GM12891 (cell line): ENCODE results near the gene LHX4.

ENCODE experiments used
- DNase-seq: peaks from one replicate; pipeline ENCODE4 v3.0.0; 2011; ENCODE audit warnings: low spot score; ENCODE audit not compliant: insufficient read length
- FAIRE-seq: peaks from 2 replicates; lab custom pipeline; 2011; peaks lifted over from hg19 to GRCh38; lab: Jason Lieb, UNC
- PAX5 ChIP-seq: IDR thresholded peaks from 2 replicates; pipeline ENCODE4 v1.6.1; 2011; ENCODE audit warnings: low read length, moderate library complexity, mild to moderate bottlenecking; ENCODE audit not compliant: insufficient read depth, severe bottlenecking
- POLR2A ChIP-seq: IDR thresholded peaks from 2 replicates; pipeline ENCODE4 v1.6.1; 2011; ENCODE audit warnings: low read depth, low read length, control low read depth
- POLR2AphosphoS5 ChIP-seq: IDR thresholded peaks from 2 replicates; pipeline ENCODE4 v1.6.1; 2011; ENCODE audit warnings: low read depth, low read length, control low read depth
- POU2F2 ChIP-seq: IDR thresholded peaks from 2 replicates; pipeline ENCODE4 v1.6.1; 2011; ENCODE audit warnings: low read depth, mild to moderate bottlenecking, control low read depth, low read length, moderate library complexity
- SPI1 ChIP-seq: IDR thresholded peaks from 2 replicates; pipeline ENCODE4 v1.6.1; 2011; ENCODE audit warnings: low read depth, low read length, control low read depth
- TAF1 ChIP-seq: IDR thresholded peaks from 2 replicates; pipeline ENCODE4 v1.6.1; 2011; ENCODE audit warnings: low read depth, low read length, control low read depth

LHX4 gene

GRCh38 chr1:180231936-180232335 lies 1.9 kb downstream of the LHX4 start:
- TF ChIP-seq POLR2AphosphoS5 (no peak), POLR2A (no peak), PAX5 (no peak), TAF1 (no peak), POU2F2 (no peak), SPI1 (no peak)
- FAIRE-seq (peak; percentile 74), DNase-seq (no peak)

- FAIRE-seq (no peak), DNase-seq (no peak)
- TF ChIP-seq POLR2AphosphoS5 (no peak), TAF1 (no peak), PAX5 (no peak), POU2F2 (no peak), POLR2A (no peak), SPI1 (no peak)
Measured at GRCh38 chr1:180232521-180233043, 2.5 kb downstream of the LHX4 start.

- FAIRE-seq (no peak), DNase-seq (no peak)
- TF ChIP-seq POU2F2 (no peak), SPI1 (no peak)
Measured at GRCh38 chr1:180233191-180234011, 3.3 kb downstream of the LHX4 start.

- DNase-seq (no peak), FAIRE-seq (no peak)
- TF ChIP-seq POLR2AphosphoS5: no peak
Measured at GRCh38 chr1:180234369-180235076, 4.5 kb downstream of the LHX4 start.

- DNase-seq (no peak), FAIRE-seq (no peak)
- TF ChIP-seq SPI1: no peak
Measured at GRCh38 chr1:180235077-180235501, 5.0 kb downstream of the LHX4 start.

GRCh38 chr1:180235502-180236239 lies 5.6 kb downstream of the LHX4 start:
- TF ChIP-seq POU2F2: no peak
- TF ChIP-seq TAF1: no peak
- TF ChIP-seq POLR2AphosphoS5: no peak
- no peak for TF ChIP-seq POLR2A
- TF ChIP-seq PAX5: no peak
- no peak for TF ChIP-seq SPI1
- DNase-seq (no peak), FAIRE-seq (no peak)

GRCh38 chr1:180236698-180237509 lies 6.8 kb downstream of the LHX4 start:
- FAIRE-seq: no peak

GRCh38 chr1:180237869-180238476 lies 7.9 kb downstream of the LHX4 start:
- no peak for TF ChIP-seq POU2F2
- no peak for TF ChIP-seq SPI1
- no peak for TF ChIP-seq POLR2AphosphoS5
- no peak for TF ChIP-seq POLR2A
- no peak for TF ChIP-seq TAF1
- no peak for TF ChIP-seq PAX5
- FAIRE-seq: no peak
- no peak for DNase-seq

More at GRCh38 chr1:180236698-180237509, 6.8 kb downstream of the LHX4 start:
- TF ChIP-seq TAF1 (no peak), POLR2AphosphoS5 (no peak), PAX5 (no peak), POU2F2 (no peak), SPI1 (no peak)
- no peak for DNase-seq
